Liver (tissue), 3 donors: ENCODE measurements around the gene POLR2C.

ENCODE experiments used
- FOXA1 ChIP-seq: IDR thresholded peaks from 2 replicates; pipeline ENCODE4 v1.6.1; 2016; ENCODE audit warnings: antibody characterized with exemption
- GABPA ChIP-seq, 2 donors: IDR thresholded peaks in 1 of 2; conservative IDR thresholded peaks in 1 of 2; 2 replicates each; pipeline ENCODE4 v1.6.1; 2016; ENCODE audit warnings: antibody characterized with exemption in 2 of 2, mild to moderate bottlenecking in 1 of 2, moderate library complexity in 1 of 2
- HNF4A ChIP-seq, 2 donors: conservative IDR thresholded peaks; 2 replicates each; pipeline ENCODE4 v1.6.1; 2016; ENCODE audit warnings: antibody characterized with exemption in 2 of 2, mild to moderate bottlenecking in 2 of 2
- NR2F2 ChIP-seq: IDR thresholded peaks from 2 replicates; pipeline ENCODE4 v1.6.1; 2016; ENCODE audit warnings: antibody characterized with exemption
- RAD21 ChIP-seq, 2 donors: IDR thresholded peaks; 2 replicates each; pipeline ENCODE4 v1.6.1; 2016; ENCODE audit warnings: antibody characterized with exemption in 2 of 2, mild to moderate bottlenecking in 2 of 2
- SP1 ChIP-seq: IDR thresholded peaks from 2 replicates; pipeline ENCODE4 v1.6.1; 2018; ENCODE audit warnings: antibody characterized with exemption, mild to moderate bottlenecking
- TAF1 ChIP-seq: conservative IDR thresholded peaks from 2 replicates; pipeline ENCODE4 v1.6.1; 2016; ENCODE audit warnings: antibody characterized with exemption, mild to moderate bottlenecking
- TF ChIP-seq, protein P1 (sequence below): fragments of 150-350 bp; IDR thresholded peaks from 2 replicates; pipeline ENCODE4 v1.5.1; 2017; ENCODE audit warnings: improper control_type of control experiment, low read depth, low read length; ENCODE audit not compliant: missing input control
- TF ChIP-seq, protein P2 (sequence below): IDR thresholded peaks from 2 replicates; pipeline ENCODE4 v1.6.1; 2016; ENCODE audit warnings: antibody characterized with exemption
- TF ChIP-seq, protein P3 (sequence below): IDR thresholded peaks from 2 replicates; pipeline ENCODE4 v1.6.1; 2016; ENCODE audit warnings: antibody characterized with exemption
- TF ChIP-seq, protein P4 (sequence below): IDR thresholded peaks from 2 replicates; pipeline ENCODE4 v1.6.1; 2016; ENCODE audit warnings: antibody characterized with exemption, mild to moderate bottlenecking
- TF ChIP-seq, protein P5 (sequence below): IDR thresholded peaks from 2 replicates; pipeline ENCODE4 v1.6.1; 2016; ENCODE audit warnings: antibody characterized with exemption
- donor health status: healthy.
- donor health status: healthy.

DNA sequence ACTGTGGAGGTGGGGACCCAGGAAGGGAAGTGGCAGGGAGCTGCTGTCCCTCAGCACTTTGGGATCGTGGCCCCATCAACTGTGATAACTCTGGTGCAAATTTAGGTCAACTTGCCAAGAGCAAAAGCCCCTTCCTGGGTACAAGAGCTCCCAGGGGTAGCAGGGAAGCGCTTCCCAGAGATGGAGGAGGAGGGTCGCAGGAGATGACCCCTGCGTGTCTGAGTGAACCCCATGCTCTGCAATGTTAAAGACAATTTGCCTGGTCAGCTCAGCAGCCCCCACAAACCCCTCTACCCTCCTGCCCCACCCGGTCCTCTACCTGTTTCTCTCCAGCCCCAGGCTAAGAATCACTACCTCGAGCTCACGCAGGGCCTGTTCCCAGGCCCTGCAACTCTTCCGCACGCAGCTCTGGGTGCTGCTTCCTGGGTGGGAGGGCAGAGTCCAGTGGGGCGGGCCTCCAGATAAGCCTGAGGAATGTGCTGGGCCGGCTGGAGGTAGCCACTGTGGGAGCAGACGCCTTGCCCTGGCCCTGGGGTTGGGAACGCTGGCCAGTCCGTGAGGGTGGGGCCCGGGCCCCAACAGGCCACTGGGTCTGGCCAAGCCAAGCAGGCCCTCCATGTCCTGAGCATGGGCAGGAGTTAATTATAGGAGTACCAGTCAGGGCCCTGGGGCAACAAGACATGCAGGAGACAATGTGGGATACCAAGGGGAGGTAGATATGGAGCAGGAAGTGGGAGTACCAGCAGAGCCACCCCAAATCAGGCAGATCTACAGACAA, 17.7 kb downstream of the POLR2C start:
- TF ChIP-seq GABPA (IDR thresholded peaks at IDR 0.05 in 1 of 2, conservative IDR thresholded peaks at IDR 0.05 in 1 of 2) (peak in 1 of 2 donors; percentile 9), FOXA1 (no peak), SP1 (peak; percentile 95), HNF4A (conservative IDR thresholded peaks at IDR 0.05) (peak; percentile 93 to 94), NR2F2 (peak; percentile 30), RAD21 (IDR thresholded peaks at IDR 0.05) (peak in 1 of 2 donors; percentile 31), TAF1 (no peak)
- TF ChIP-seq, protein P1, sequence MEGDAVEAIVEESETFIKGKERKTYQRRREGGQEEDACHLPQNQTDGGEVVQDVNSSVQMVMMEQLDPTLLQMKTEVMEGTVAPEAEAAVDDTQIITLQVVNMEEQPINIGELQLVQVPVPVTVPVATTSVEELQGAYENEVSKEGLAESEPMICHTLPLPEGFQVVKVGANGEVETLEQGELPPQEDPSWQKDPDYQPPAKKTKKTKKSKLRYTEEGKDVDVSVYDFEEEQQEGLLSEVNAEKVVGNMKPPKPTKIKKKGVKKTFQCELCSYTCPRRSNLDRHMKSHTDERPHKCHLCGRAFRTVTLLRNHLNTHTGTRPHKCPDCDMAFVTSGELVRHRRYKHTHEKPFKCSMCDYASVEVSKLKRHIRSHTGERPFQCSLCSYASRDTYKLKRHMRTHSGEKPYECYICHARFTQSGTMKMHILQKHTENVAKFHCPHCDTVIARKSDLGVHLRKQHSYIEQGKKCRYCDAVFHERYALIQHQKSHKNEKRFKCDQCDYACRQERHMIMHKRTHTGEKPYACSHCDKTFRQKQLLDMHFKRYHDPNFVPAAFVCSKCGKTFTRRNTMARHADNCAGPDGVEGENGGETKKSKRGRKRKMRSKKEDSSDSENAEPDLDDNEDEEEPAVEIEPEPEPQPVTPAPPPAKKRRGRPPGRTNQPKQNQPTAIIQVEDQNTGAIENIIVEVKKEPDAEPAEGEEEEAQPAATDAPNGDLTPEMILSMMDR: no peak
- TF ChIP-seq, protein P2, sequence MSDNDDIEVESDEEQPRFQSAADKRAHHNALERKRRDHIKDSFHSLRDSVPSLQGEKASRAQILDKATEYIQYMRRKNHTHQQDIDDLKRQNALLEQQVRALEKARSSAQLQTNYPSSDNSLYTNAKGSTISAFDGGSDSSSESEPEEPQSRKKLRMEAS: no peak
- TF ChIP-seq, protein P3, sequence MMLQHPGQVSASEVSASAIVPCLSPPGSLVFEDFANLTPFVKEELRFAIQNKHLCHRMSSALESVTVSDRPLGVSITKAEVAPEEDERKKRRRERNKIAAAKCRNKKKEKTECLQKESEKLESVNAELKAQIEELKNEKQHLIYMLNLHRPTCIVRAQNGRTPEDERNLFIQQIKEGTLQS: no peak
- TF ChIP-seq, protein P4, sequence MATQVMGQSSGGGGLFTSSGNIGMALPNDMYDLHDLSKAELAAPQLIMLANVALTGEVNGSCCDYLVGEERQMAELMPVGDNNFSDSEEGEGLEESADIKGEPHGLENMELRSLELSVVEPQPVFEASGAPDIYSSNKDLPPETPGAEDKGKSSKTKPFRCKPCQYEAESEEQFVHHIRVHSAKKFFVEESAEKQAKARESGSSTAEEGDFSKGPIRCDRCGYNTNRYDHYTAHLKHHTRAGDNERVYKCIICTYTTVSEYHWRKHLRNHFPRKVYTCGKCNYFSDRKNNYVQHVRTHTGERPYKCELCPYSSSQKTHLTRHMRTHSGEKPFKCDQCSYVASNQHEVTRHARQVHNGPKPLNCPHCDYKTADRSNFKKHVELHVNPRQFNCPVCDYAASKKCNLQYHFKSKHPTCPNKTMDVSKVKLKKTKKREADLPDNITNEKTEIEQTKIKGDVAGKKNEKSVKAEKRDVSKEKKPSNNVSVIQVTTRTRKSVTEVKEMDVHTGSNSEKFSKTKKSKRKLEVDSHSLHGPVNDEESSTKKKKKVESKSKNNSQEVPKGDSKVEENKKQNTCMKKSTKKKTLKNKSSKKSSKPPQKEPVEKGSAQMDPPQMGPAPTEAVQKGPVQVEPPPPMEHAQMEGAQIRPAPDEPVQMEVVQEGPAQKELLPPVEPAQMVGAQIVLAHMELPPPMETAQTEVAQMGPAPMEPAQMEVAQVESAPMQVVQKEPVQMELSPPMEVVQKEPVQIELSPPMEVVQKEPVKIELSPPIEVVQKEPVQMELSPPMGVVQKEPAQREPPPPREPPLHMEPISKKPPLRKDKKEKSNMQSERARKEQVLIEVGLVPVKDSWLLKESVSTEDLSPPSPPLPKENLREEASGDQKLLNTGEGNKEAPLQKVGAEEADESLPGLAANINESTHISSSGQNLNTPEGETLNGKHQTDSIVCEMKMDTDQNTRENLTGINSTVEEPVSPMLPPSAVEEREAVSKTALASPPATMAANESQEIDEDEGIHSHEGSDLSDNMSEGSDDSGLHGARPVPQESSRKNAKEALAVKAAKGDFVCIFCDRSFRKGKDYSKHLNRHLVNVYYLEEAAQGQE: peak; percentile 62
- TF ChIP-seq, protein P5, sequence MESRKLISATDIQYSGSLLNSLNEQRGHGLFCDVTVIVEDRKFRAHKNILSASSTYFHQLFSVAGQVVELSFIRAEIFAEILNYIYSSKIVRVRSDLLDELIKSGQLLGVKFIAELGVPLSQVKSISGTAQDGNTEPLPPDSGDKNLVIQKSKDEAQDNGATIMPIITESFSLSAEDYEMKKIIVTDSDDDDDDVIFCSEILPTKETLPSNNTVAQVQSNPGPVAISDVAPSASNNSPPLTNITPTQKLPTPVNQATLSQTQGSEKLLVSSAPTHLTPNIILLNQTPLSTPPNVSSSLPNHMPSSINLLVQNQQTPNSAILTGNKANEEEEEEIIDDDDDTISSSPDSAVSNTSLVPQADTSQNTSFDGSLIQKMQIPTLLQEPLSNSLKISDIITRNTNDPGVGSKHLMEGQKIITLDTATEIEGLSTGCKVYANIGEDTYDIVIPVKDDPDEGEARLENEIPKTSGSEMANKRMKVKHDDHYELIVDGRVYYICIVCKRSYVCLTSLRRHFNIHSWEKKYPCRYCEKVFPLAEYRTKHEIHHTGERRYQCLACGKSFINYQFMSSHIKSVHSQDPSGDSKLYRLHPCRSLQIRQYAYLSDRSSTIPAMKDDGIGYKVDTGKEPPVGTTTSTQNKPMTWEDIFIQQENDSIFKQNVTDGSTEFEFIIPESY: no peak
